HepG2 (cell line): ENCODE data around the gene MED19. TPM values are rescaled to one million over a fixed set of nuclear protein-coding genes. Genes with fewer than 3 reads are reported as not detected.
A peak's percentile ranks its signal among the peaks of the same experiment; 100 is the strongest.

Experiments
- ATAC-seq: fragments of 200-7000 bp; cut with Tn5 transposase; 3 replicates; pipeline ENCODE4 v1.9.1; 2020; ENCODE audit warnings: mild to moderate bottlenecking, moderate library complexity
- BruUV-seq: library from RNA; stranded (reverse); fragments of 400-500 nt; replicated peaks from 2 replicates; lab custom pipeline; 2021; lab: Mats Ljungman, UMichigan
- CTCF ChIA-PET: fragments of 300-600 bp; formaldehyde crosslinking; extraction: SDS; loops from one replicate; lab custom pipeline; 2021; ENCODE audit warnings: low total read pairs, inconsistent platforms, low intra/inter-chr PET ratio; lab: Yijun Ruan, JAX
- POLR2A ChIA-PET: fragments of 350-600 bp; sonication (Branson Sonifier 250); formaldehyde crosslinking; loops from one replicate; lab custom pipeline; 2020; ENCODE audit warnings: antibody characterized with exemption, inconsistent platforms; lab: Yijun Ruan, JAX
- DNase-seq: peaks from one replicate; pipeline ENCODE4 v3.0.0-alpha.2; 2015; ENCODE audit warnings: low spot score
- FAIRE-seq: peaks from 3 replicates; lab custom pipeline; 2011; peaks lifted over from hg19 to GRCh38; lab: Jason Lieb, UNC
- H2AFZ ChIP-seq: one replicate; pipeline ENCODE4 v1.6.1; 2011; ENCODE audit warnings: low read length, inconsistent platforms
- H3K27ac ChIP-seq: fragments of 300-600 bp; 3 replicates; pipeline ENCODE4 v1.8.0; 2011; ENCODE audit warnings: mixed run types, mild to moderate bottlenecking, mixed read lengths, low read length, inconsistent platforms; ENCODE audit not compliant: insufficient read depth; ENCODE audit errors: extremely low read length
- H3K27me3 ChIP-seq, 2 experiments: fragments of 200-600 bp in 1 of 2; 2 replicates in 1 of 2; 3 replicates in 1 of 2; pipeline versions ENCODE4 v1.6.0 to v1.8.0; 2011; ENCODE audit warnings: low read length in 2 of 2, mild to moderate bottlenecking in 2 of 2, moderate library complexity in 2 of 2, inconsistent platforms in 1 of 2; ENCODE audit not compliant: insufficient read depth in 2 of 2, control insufficient read depth in 1 of 2
- H3K36me3 ChIP-seq, 2 experiments: fragments of 200-600 bp in 1 of 2; replicated peaks in 1 of 2; 2 replicates in 1 of 2; 3 replicates in 1 of 2; pipeline versions ENCODE4 v1.5.1 to v1.8.0; 2011; ENCODE audit warnings: low read length in 2 of 2, inconsistent platforms in 1 of 2; ENCODE audit not compliant: insufficient read depth in 2 of 2, control insufficient read depth in 1 of 2
- H3K4me1 ChIP-seq: 2 replicates; pipeline ENCODE4 v1.5.1; 2012; ENCODE audit warnings: low read length, inconsistent platforms; ENCODE audit not compliant: insufficient read depth
- H3K4me2 ChIP-seq: 2 replicates; pipeline ENCODE4 v1.6.0; 2011; ENCODE audit warnings: low read depth, low read length, inconsistent platforms
- H3K4me3 ChIP-seq, 3 experiments: fragments of 200-600 bp in 1 of 3; sonication (generic), shearing (Covaris generic) in 1 of 3; replicated peaks in 1 of 3; 2 replicates each; pipeline ENCODE4 v1.5.1; 2011 to 2016; ENCODE audit warnings: low read length in 3 of 3, inconsistent platforms in 2 of 3, low read depth in 2 of 3, mild to moderate bottlenecking in 2 of 3, control low read depth in 1 of 3, mixed read lengths in 1 of 3; ENCODE audit not compliant: insufficient read depth in 1 of 3
- H3K79me2 ChIP-seq: one replicate; pipeline ENCODE4 v1.6.1; 2011; ENCODE audit warnings: low read length, inconsistent platforms; ENCODE audit not compliant: insufficient read depth
- H3K9ac ChIP-seq: 2 replicates; pipeline ENCODE4 v1.6.0; 2011; ENCODE audit warnings: mild to moderate bottlenecking, low read depth, low read length, inconsistent platforms; ENCODE audit not compliant: insufficient read depth
- H3K9me3 ChIP-seq: 2 replicates; pipeline ENCODE4 v1.5.1; 2012; ENCODE audit warnings: mild to moderate bottlenecking, low read length
- H4K20me1 ChIP-seq: 2 replicates; pipeline ENCODE4 v1.6.0; 2011; ENCODE audit warnings: inconsistent platforms, mild to moderate bottlenecking, low read length, moderate library complexity; ENCODE audit not compliant: insufficient read depth
- ASH2L ChIP-seq: fragments of 300-600, 200-600 bp; sonication (generic); IDR thresholded peaks from 2 replicates; pipeline ENCODE4 v1.7.0; 2017; ENCODE audit warnings: low read depth, mild to moderate bottlenecking, moderate library complexity, mixed read lengths, low read length; ENCODE audit not compliant: insufficient read length
- HNF4A ChIP-seq: sonication (generic); formaldehyde crosslinking; IDR thresholded peaks from 2 replicates; pipeline ENCODE4 v1.4.0; 2020; ENCODE audit warnings: missing genetic modification reagents
- KAT7 ChIP-seq: IDR thresholded peaks from 2 replicates; pipeline ENCODE4 v1.6.1; 2018; ENCODE audit warnings: borderline replicate concordance, missing compliant biosample characterization
- KDM4B ChIP-seq: sonication (generic); formaldehyde crosslinking; IDR thresholded peaks from 2 replicates; pipeline ENCODE4 v1.4.0; 2020; ENCODE audit warnings: missing genetic modification reagents
- KDM5A ChIP-seq: fragments of 200-600 bp; sonication (generic); IDR thresholded peaks from 2 replicates; pipeline ENCODE4 v1.7.0; 2018; ENCODE audit warnings: antibody characterized with exemption, mild to moderate bottlenecking, low read length, borderline replicate concordance
- NFKBIZ ChIP-seq: IDR thresholded peaks from 2 replicates; pipeline ENCODE4 v1.6.1; 2018; ENCODE audit warnings: missing genetic modification reagents, missing compliant biosample characterization
- SRSF4 ChIP-seq: fragments of 200-400 bp; formaldehyde crosslinking; IDR thresholded peaks from one replicate; pipeline ENCODE4 v1.6.1; 2018; ENCODE audit warnings: mild to moderate bottlenecking, low read depth, low read length, moderate library complexity; ENCODE audit not compliant: poor library complexity, severe bottlenecking
- TOE1 ChIP-seq: sonication (generic); formaldehyde crosslinking; IDR thresholded peaks from 2 replicates; pipeline ENCODE4 v1.4.0; 2020; ENCODE audit warnings: mild to moderate bottlenecking, missing genetic modification reagents
- ZNF143 ChIP-seq: sonication (generic); formaldehyde crosslinking; IDR thresholded peaks from 2 replicates; pipeline ENCODE4 v1.4.0; 2020; ENCODE audit warnings: missing genetic modification reagents
- ZNF432 ChIP-seq: sonication (generic); formaldehyde crosslinking; IDR thresholded peaks from 2 replicates; pipeline ENCODE4 v1.5.0; 2020; ENCODE audit warnings: missing genetic modification reagents, mild to moderate bottlenecking, borderline replicate concordance
- WGBS: methylation state at CpG from one replicate; pipeline ENCODE4 v1.1.6; 2017; ENCODE audit warnings: low lambda C conversion rate; 5-methylcytosine and 5-hydroxymethylcytosine counted together
- in situ Hi-C: cut with HindIII; loops from 2 replicates; pipeline ENCODE4 v1.10.0; 2017; ENCODE audit warnings: low pct_unique_long_range_greater_than_20kb; ENCODE audit not compliant: extremely low pct_ligation_motif_present
- intact Hi-C: fragments of 100-400 bp; cut with micrococcal nuclease; formaldehyde crosslinking; loops from one replicate; pipeline ENCODE4 v1.10.0; 2022; ENCODE audit not compliant: unreplicated experiment
- polyA plus RNA-seq, 8 experiments: library from polyadenylated mRNA; depleted of rRNA in 3 of 8; stranded (reverse) in 7 of 8; unstranded in 1 of 8; fragments of >200 nt; fragmentation: Illumina TruSeq in 4 of 8; extraction: Trizol in 4 of 8; gene quantifications; 2 replicates each; pipeline versions ENCODE4 v1.2.1 to v1.2.3, GENCODE V29; 2011 to 2016; ENCODE audit warnings: low read depth in 4 of 8, missing spikeins in 1 of 8, mixed read lengths in 1 of 8; ENCODE audit not compliant: insufficient read depth in 1 of 8
- total RNA-seq, 5 experiments: library from RNA; depleted of rRNA; stranded (reverse); fragments of >200 nt; fragmentation: Illumina TruSeq; extraction: Trizol; gene quantifications; 2 replicates each; pipeline ENCODE4 v1.2.3, GENCODE V29; 2016; ENCODE audit warnings: low read depth in 1 of 5
- TF ChIP-seq, protein P1 (sequence below): sonication (generic); formaldehyde crosslinking; IDR thresholded peaks from 2 replicates; pipeline ENCODE4 v1.4.0; 2020; ENCODE audit warnings: missing genetic modification reagents, borderline replicate concordance
- TF ChIP-seq, protein P2 (sequence below): sonication (generic); formaldehyde crosslinking; IDR thresholded peaks from 2 replicates; pipeline ENCODE4 v1.4.0; 2020; ENCODE audit warnings: missing genetic modification reagents

The MED19 gene
- total and polyA plus RNA-seq, 2 of the 13 experiments (the other 11 are each of a cell fraction or from before 2014, with no cell fraction given) = 12.9 to 13.8 TPM

DNA sequence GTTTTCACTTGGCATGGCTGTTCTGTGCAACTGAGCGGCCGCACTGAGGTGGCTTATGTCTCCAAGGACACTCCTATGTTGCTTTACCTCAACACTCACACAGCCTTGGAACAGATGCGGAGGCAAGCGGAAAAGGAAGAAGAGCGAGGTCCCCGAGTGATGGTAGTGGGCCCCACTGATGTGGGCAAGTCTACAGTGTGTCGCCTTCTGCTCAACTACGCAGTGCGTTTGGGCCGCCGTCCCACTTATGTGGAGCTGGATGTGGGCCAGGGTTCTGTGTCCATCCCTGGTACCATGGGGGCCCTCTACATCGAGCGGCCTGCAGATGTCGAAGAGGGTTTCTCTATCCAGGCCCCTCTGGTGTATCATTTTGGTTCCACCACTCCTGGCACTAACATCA, 52.3 kb downstream of the MED19 start (continued):
- TF ChIP-seq, protein P1, sequence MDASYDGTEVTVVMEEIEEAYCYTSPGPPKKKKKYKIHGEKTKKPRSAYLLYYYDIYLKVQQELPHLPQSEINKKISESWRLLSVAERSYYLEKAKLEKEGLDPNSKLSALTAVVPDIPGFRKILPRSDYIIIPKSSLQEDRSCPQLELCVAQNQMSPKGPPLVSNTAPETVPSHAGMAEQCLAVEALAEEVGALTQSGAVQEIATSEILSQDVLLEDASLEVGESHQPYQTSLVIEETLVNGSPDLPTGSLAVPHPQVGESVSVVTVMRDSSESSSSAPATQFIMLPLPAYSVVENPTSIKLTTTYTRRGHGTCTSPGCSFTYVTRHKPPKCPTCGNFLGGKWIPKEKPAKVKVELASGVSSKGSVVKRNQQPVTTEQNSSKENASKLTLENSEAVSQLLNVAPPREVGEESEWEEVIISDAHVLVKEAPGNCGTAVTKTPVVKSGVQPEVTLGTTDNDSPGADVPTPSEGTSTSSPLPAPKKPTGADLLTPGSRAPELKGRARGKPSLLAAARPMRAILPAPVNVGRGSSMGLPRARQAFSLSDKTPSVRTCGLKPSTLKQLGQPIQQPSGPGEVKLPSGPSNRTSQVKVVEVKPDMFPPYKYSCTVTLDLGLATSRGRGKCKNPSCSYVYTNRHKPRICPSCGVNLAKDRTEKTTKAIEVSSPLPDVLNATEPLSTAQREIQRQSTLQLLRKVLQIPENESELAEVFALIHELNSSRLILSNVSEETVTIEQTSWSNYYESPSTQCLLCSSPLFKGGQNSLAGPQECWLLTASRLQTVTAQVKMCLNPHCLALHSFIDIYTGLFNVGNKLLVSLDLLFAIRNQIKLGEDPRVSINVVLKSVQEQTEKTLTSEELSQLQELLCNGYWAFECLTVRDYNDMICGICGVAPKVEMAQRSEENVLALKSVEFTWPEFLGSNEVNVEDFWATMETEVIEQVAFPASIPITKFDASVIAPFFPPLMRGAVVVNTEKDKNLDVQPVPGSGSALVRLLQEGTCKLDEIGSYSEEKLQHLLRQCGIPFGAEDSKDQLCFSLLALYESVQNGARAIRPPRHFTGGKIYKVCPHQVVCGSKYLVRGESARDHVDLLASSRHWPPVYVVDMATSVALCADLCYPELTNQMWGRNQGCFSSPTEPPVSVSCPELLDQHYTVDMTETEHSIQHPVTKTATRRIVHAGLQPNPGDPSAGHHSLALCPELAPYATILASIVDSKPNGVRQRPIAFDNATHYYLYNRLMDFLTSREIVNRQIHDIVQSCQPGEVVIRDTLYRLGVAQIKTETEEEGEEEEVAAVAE (CRISPR knock-in tag) = no peak
- TF ChIP-seq, protein P2, sequence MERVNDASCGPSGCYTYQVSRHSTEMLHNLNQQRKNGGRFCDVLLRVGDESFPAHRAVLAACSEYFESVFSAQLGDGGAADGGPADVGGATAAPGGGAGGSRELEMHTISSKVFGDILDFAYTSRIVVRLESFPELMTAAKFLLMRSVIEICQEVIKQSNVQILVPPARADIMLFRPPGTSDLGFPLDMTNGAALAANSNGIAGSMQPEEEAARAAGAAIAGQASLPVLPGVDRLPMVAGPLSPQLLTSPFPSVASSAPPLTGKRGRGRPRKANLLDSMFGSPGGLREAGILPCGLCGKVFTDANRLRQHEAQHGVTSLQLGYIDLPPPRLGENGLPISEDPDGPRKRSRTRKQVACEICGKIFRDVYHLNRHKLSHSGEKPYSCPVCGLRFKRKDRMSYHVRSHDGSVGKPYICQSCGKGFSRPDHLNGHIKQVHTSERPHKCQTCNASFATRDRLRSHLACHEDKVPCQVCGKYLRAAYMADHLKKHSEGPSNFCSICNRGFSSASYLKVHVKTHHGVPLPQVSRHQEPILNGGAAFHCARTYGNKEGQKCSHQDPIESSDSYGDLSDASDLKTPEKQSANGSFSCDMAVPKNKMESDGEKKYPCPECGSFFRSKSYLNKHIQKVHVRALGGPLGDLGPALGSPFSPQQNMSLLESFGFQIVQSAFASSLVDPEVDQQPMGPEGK (CRISPR knock-in tag) = no peak
- TF ChIP-seq ZNF143 (no peak), KDM4B (CRISPR knock-in tag) (no peak)

DNA sequence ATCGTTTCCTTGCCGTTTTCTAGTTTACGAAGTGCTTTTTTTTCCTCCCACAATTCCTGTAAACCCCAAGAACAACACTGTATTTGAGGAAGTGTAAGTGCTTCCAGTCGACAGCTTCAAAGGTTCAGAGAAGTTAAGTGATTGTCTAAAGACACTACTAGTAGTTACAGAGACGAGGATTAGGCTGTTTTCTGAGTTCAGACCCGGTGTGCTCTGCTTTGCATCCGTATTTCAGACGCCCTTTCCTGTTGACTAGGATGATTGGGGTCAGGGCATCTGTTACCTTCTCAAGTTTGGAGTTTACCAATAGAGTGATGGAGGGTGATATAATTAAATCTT, 54.0 kb downstream of the MED19 start:
- POLR2A ChIA-PET = interaction anchor here (2.1 kb wide), 1 partner anchor 9 kb away, joined by 7 read pairs; no protein-coding TSS in a partner anchor
- peaks cover 20% of the 10 kb centered on the region for H3K79me2 ChIP-seq
- H2AFZ ChIP-seq = no peak overlapping the region
- DNase-seq (no peak), ATAC-seq (no peak), FAIRE-seq (peak; percentile 37)
- WGBS = under 1% methylated on average over 8 of the region's 8 CpGs
- H3K4me3 ChIP-seq = peak overlapping the region; percentile 76 to 90 (median 82)
- TSS peak; percentile 88 for BruUV-seq
- TF ChIP-seq HNF4A (CRISPR knock-in tag) (no peak), KAT7 (CRISPR knock-in tag) (no peak), TOE1 (CRISPR knock-in tag) (no peak), NFKBIZ (CRISPR knock-in tag) (no peak), SRSF4 (no peak), ZNF432 (CRISPR knock-in tag) (no peak), ASH2L (peak; percentile 0), KDM5A (peak; percentile 74)
- in situ Hi-C loops (loop anchor here (25.0 kb wide), 2 partner anchors 629 to 854 kb away; partner anchors contain the start of gene OR5B21), intact Hi-C loops (no loop called here)
- H3K27me3 ChIP-seq = peaks cover 0 to 4% of the 10 kb centered on the region in 2 experiments; a peak in 1 of 5 replicates
- peak overlapping the region; percentile 50 for H3K27ac ChIP-seq
- no peaks in the 10 kb centered on the region for H4K20me1 ChIP-seq
- no peaks in the 10 kb centered on the region for H3K9me3 ChIP-seq
- CTCF ChIA-PET = no interaction called here
- peaks cover 18% of the 10 kb centered on the region; the same call in 1 of the 2 replicates for H3K4me1 ChIP-seq
- H3K9ac ChIP-seq = peak overlapping the region; percentile 89
- H3K36me3 ChIP-seq = peaks cover 11 to 22% of the 10 kb centered on the region in 2 experiments
- peak overlapping the region; percentile 86 for H3K4me2 ChIP-seq
